K562 (cell line): ENCODE measurements around the gene CD55. TPM values are rescaled to one million over a fixed set of nuclear protein-coding genes. Genes with fewer than 3 reads are reported as not detected.

ENCODE experiments used
- ATAC-seq: fragments of 200-7000 bp; cut with Tn5 transposase; 3 replicates; pipeline ENCODE4 v1.9.1; 2020; ENCODE audit warnings: moderate library complexity
- BruUV-seq: library from RNA; stranded (reverse); fragments of 400-500 nt; replicated peaks from 2 replicates; lab custom pipeline; 2021; lab: Mats Ljungman, UMichigan
- CTCF ChIA-PET: fragments of 300-600 bp; formaldehyde crosslinking; extraction: SDS; loops from one replicate; lab custom pipeline; 2021; ENCODE audit warnings: low intra/inter-chr PET ratio; lab: Yijun Ruan, JAX
- POLR2A ChIA-PET: fragments of 300-600, 350-650 bp; sonication (Branson Sonifier 250); formaldehyde crosslinking; extraction: SDS; loops from one replicate; lab custom pipeline; 2021; ENCODE audit warnings: antibody characterized with exemption, inconsistent platforms; lab: Yijun Ruan, JAX
- DNase-seq, 4 experiments: peaks; one replicate each; pipeline versions ENCODE4 v3.0.0 to v3.0.0-alpha.2; 2011 to 2018; ENCODE audit warnings: low spot score in 3 of 4, mixed read lengths in 3 of 4; ENCODE audit errors: extremely low read depth in 1 of 4
- FAIRE-seq: peaks from 2 replicates; lab custom pipeline; 2011; peaks lifted over from hg19 to GRCh38; lab: Jason Lieb, UNC
- H2AFZ ChIP-seq: 2 replicates; pipeline ENCODE4 v1.6.0; 2011; ENCODE audit warnings: low read depth, low read length, control low read depth, inconsistent platforms
- H3K27ac ChIP-seq: fragments of 200-600 bp; 3 replicates; pipeline ENCODE4 v1.8.0; 2011; ENCODE audit warnings: low read depth, mild to moderate bottlenecking, control low read depth, inconsistent platforms, low read length, moderate library complexity, mixed read lengths; ENCODE audit errors: extremely low read depth
- H3K27me3 ChIP-seq, 2 experiments: fragments of 300-600 bp in 1 of 2; 2 replicates in 1 of 2; 3 replicates in 1 of 2; pipeline versions ENCODE4 v1.6.0 to v1.8.0; 2011; ENCODE audit warnings: inconsistent platforms in 2 of 2, low read length in 2 of 2, mild to moderate bottlenecking in 1 of 2, mixed read lengths in 1 of 2, moderate library complexity in 1 of 2; ENCODE audit not compliant: control insufficient read depth in 2 of 2, insufficient read depth in 2 of 2
- H3K36me3 ChIP-seq: fragments of 300-600 bp; 3 replicates; pipeline ENCODE4 v1.8.0; 2011; ENCODE audit warnings: mild to moderate bottlenecking, low read length, inconsistent platforms; ENCODE audit not compliant: control insufficient read depth, insufficient read depth
- H3K4me1 ChIP-seq, 2 experiments: fragments of 200-600 bp in 1 of 2; replicated peaks in 1 of 2; 2 replicates in 1 of 2; 3 replicates in 1 of 2; pipeline versions ENCODE4 v1.5.1 to v1.8.0; 2011; ENCODE audit warnings: inconsistent platforms in 2 of 2, low read length in 2 of 2, mild to moderate bottlenecking in 1 of 2, mixed read lengths in 1 of 2, moderate library complexity in 1 of 2; ENCODE audit not compliant: control insufficient read depth in 2 of 2, insufficient read depth in 2 of 2
- H3K4me2 ChIP-seq: 2 replicates; pipeline ENCODE4 v1.6.1; 2011; ENCODE audit warnings: low read length, control low read depth, inconsistent platforms, mixed read lengths; ENCODE audit not compliant: insufficient read depth
- H3K4me3 ChIP-seq: fragments of 200-600 bp; sonication (generic), shearing (Covaris generic); 2 replicates; pipeline ENCODE4 v1.5.1; 2016; ENCODE audit warnings: control low read depth, inconsistent platforms
- H3K79me2 ChIP-seq: fragments of 200-600 bp; 3 replicates; pipeline ENCODE4 v1.8.0; 2011; ENCODE audit warnings: low read length, inconsistent platforms; ENCODE audit not compliant: control insufficient read depth, insufficient read depth
- H3K9ac ChIP-seq, 2 experiments: 2 replicates each; pipeline versions ENCODE4 v1.6.0 to v1.6.1; 2011; ENCODE audit warnings: low read depth in 2 of 2, low read length in 2 of 2, control low read depth in 1 of 2, inconsistent platforms in 1 of 2, mild to moderate bottlenecking in 1 of 2, mixed read lengths in 1 of 2; ENCODE audit not compliant: insufficient read depth in 1 of 2
- H3K9me1 ChIP-seq: one replicate; pipeline ENCODE4 v1.6.0; 2011; ENCODE audit warnings: inconsistent platforms, mild to moderate bottlenecking, low read length, moderate library complexity; ENCODE audit not compliant: control insufficient read depth, insufficient read depth
- H3K9me3 ChIP-seq: replicated peaks from 2 replicates; pipeline ENCODE4 v1.5.1; 2011; ENCODE audit warnings: low read depth, low read length, inconsistent platforms; ENCODE audit not compliant: control insufficient read depth, insufficient read depth
- H4K20me1 ChIP-seq: replicated peaks from 2 replicates; pipeline ENCODE4 v1.6.1; 2011; ENCODE audit warnings: low read length, inconsistent platforms, mixed read lengths; ENCODE audit not compliant: control insufficient read depth, insufficient read depth
- BHLHE40 ChIP-seq: IDR thresholded peaks from 2 replicates; pipeline ENCODE4 v1.6.1; 2011; ENCODE audit warnings: low read length, improper control_type of control experiment
- CCNT2 ChIP-seq: IDR thresholded peaks from 2 replicates; pipeline ENCODE4 v1.6.1; 2011; ENCODE audit warnings: borderline replicate concordance, low read depth, mild to moderate bottlenecking, moderate library complexity, mixed read lengths, low read length; ENCODE audit not compliant: insufficient read length; ENCODE audit errors: extremely low read depth
- CXXC5 ChIP-seq: fragments of 250-450 bp; sonication (Bioruptor Pico); IDR thresholded peaks from 2 replicates; pipeline ENCODE4 v1.8.0; 2022; ENCODE audit warnings: inconsistent platforms, mild to moderate bottlenecking, moderate library complexity
- HNRNPK ChIP-seq: fragments of 200-400 bp; formaldehyde crosslinking; IDR thresholded peaks from one replicate; pipeline ENCODE4 v1.6.1; 2018; ENCODE audit warnings: mild to moderate bottlenecking, low read depth, low read length; ENCODE audit not compliant: poor library complexity, severe bottlenecking
- NFYB ChIP-seq: IDR thresholded peaks from 2 replicates; pipeline ENCODE4 v1.6.1; 2011; ENCODE audit warnings: mild to moderate bottlenecking, moderate library complexity; ENCODE audit not compliant: insufficient read length; ENCODE audit errors: extremely low read depth
- RFX5 ChIP-seq: IDR thresholded peaks from 2 replicates; pipeline ENCODE4 v1.6.1; 2011; ENCODE audit warnings: low read depth, mild to moderate bottlenecking, improper control_type of control experiment, low read length
- SIN3A ChIP-seq, 2 experiments: fragments of 150-350 bp in 1 of 2; IDR thresholded peaks; 2 replicates each; pipeline ENCODE4 v1.6.1; 2011 to 2016; ENCODE audit warnings: borderline replicate concordance in 2 of 2, low read depth in 2 of 2, low read length in 2 of 2, mild to moderate bottlenecking in 2 of 2, moderate library complexity in 2 of 2; ENCODE audit not compliant: control insufficient read depth in 1 of 2
- TAF15 ChIP-seq: fragments of 200-400 bp; formaldehyde crosslinking; IDR thresholded peaks from 2 replicates; pipeline ENCODE4 v1.6.1; 2017; ENCODE audit warnings: mild to moderate bottlenecking, low read depth, low read length, moderate library complexity
- TRIM28 ChIP-seq: fragments of 450-650 bp; IDR thresholded peaks from 2 replicates; pipeline ENCODE4 v1.6.1; 2017
- ZBTB1 ChIP-seq: sonication (generic); formaldehyde crosslinking; IDR thresholded peaks from 2 replicates; pipeline ENCODE4 v1.8.1; 2023; ENCODE audit warnings: missing genetic modification reagents, low read depth, mild to moderate bottlenecking, borderline replicate concordance
- ZNF324 ChIP-seq: fragments of 250-450 bp; sonication (Bioruptor Pico); IDR thresholded peaks from 2 replicates; pipeline ENCODE4 v1.4.0; 2020; ENCODE audit warnings: mild to moderate bottlenecking
- ZNF717 ChIP-seq: fragments of 250-450 bp; sonication (Bioruptor Pico); IDR thresholded peaks from 2 replicates; pipeline ENCODE4 v1.5.0; 2021
- WGBS: fragments of 100-300 bp; shearing (Covaris generic); methylation state at CpG from one replicate; pipeline ENCODE4 v1.1.6; 2016; ENCODE audit warnings: low coverage, mixed read lengths; ENCODE audit not compliant: insufficient coverage; ENCODE audit errors: missing lambda C conversion rate; 5-methylcytosine and 5-hydroxymethylcytosine counted together
- in situ Hi-C: fragments of 300-500 bp; cut with MboI; formaldehyde crosslinking; loops from 4 replicates; pipeline ENCODE4 v1.15.0; 2018; ENCODE audit warnings: inconsistent platforms, mixed read lengths
- intact Hi-C: fragments of 100-400 bp; cut with micrococcal nuclease; formaldehyde crosslinking; loops from 2 replicates; pipeline ENCODE4 v1.14.2; 2022
- polyA plus RNA-seq, 8 experiments: library from polyadenylated mRNA; depleted of rRNA in 4 of 8; stranded (reverse) in 5 of 8; unstranded in 3 of 8; fragments of >200 nt; fragmentation: Nextera tagmentation in 2 of 8; fragmentation: Illumina TruSeq in 1 of 8; extraction: Ambion mirVana in 2 of 8; extraction: Trizol in 1 of 8; gene quantifications; 2 replicates each; pipeline versions ENCODE4 v1.2.1 to v1.2.3, GENCODE V29; 2011 to 2014; ENCODE audit warnings: inconsistent platforms in 1 of 8, missing spikeins in 1 of 8
- total RNA-seq, 7 experiments: library from RNA; depleted of rRNA in 6 of 7; stranded (reverse); fragments of >200 nt in 6 of 7; fragmentation: Illumina TruSeq in 2 of 7; extraction: Trizol in 2 of 7; gene quantifications; 2 replicates each; pipeline versions ENCODE4 v1.2.1 to v1.2.3, GENCODE V29; 2011 to 2021; ENCODE audit warnings: low replicate concordance in 1 of 7

Gene CD55
- total and polyA plus RNA-seq, 9 of the 15 experiments (the other 6 are each of a cell fraction or from before 2014, with no cell fraction given) = 17.7 to 150 (median 97.0) TPM

DNA sequence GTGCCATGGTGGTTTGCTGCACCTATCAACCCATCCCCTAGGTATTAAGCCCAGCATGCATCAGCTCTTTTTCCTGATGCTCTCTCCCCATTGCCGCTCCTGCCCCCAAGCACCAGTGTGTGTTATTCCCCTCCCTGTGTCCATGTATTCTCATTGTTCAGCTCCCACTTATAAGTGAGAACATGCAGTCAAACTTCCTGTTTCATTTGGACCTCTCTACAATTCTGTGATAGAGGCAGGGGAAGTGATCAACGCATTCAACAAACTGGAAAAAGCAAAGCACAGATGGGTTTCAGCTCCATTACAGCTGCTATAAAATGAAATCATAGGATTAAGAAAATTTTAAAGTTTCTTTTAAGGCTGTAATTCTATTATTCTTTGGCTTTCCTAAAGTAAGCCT is 23.3 kb upstream of the CD55 start:
- no peak for DNase-seq
- POLR2A ChIA-PET = interaction anchor here (0.8 kb wide), 1 partner anchor 13 kb away, joined by 3 read pairs; no protein-coding TSS in a partner anchor
- ATAC-seq = no peak; the same call in 2 of the 3 replicates
- H3K9me3 ChIP-seq = no peaks in the 10 kb centered on the region
- H3K9me1 ChIP-seq = no peaks in the 10 kb centered on the region
- FAIRE-seq = no peak
- BruUV-seq = no TSS peak
- CTCF ChIA-PET = no interaction called here
- H3K36me3 ChIP-seq = no peaks in the 10 kb centered on the region
- no peaks in the 10 kb centered on the region for H4K20me1 ChIP-seq
- WGBS = 47% methylated on average over 2 of the region's 2 CpGs
- H3K27me3 ChIP-seq = no peaks in the 10 kb centered on the region
- peak overlapping the region; percentile 80 for H2AFZ ChIP-seq
- no peak overlapping the region for H3K4me2 ChIP-seq
- H3K79me2 ChIP-seq = no peaks in the 10 kb centered on the region
- no peak overlapping the region for H3K4me3 ChIP-seq
- TF ChIP-seq HNRNPK = no peak
- no peak for TF ChIP-seq ZBTB1 (CRISPR knock-in tag)
- TF ChIP-seq ZNF324 (CRISPR knock-in tag) = no peak
- TF ChIP-seq CCNT2 = no peak
- TF ChIP-seq SIN3A (IDR thresholded peaks at IDR 0.05; ENCODE audit: borderline replicate concordance in 2 of 2, control insufficient read depth in 1 of 2, low read depth in 2 of 2, low read length in 2 of 2) = no peak
- TF ChIP-seq NFYB = no peak
- TF ChIP-seq ZNF717 (CRISPR knock-in tag) = no peak
- TF ChIP-seq BHLHE40 = no peak
- TF ChIP-seq CXXC5 = no peak
- TF ChIP-seq TAF15 = no peak
- no peak for TF ChIP-seq TRIM28
- TF ChIP-seq RFX5 = no peak
- no peak overlapping the region for H3K9ac ChIP-seq
- intact Hi-C loops = no loop called here
- H3K4me1 ChIP-seq = peaks cover 2 to 8% of the 10 kb centered on the region in 2 experiments; a peak in 4 of 5 replicates
- in situ Hi-C loops = no loop called here
- no peak overlapping the region for H3K27ac ChIP-seq
